GM19193 (cell line): ENCODE results near the gene GRAMD2B.

Experiments
- POLR2A ChIP-seq: IDR thresholded peaks from 4 replicates; pipeline ENCODE4 v1.6.1; 2011; ENCODE audit not compliant: insufficient read depth, insufficient read length; ENCODE audit errors: extremely low read depth

The GRAMD2B gene

GRCh38 chr5:126437721-126438120 is 14.5 kb downstream of the GRAMD2B start:
- TF ChIP-seq POLR2A, result no peak

GRCh38 chr5:126438267-126438666 is 15.1 kb downstream of the GRAMD2B start:
- TF ChIP-seq POLR2A, result no peak

- no peak for TF ChIP-seq POLR2A
Measured at GRCh38 chr5:126438868-126439267, 15.7 kb downstream of the GRAMD2B start.

- no peak for TF ChIP-seq POLR2A
Measured at GRCh38 chr5:126441230-126441629, 18.0 kb downstream of the GRAMD2B start.

- no peak for TF ChIP-seq POLR2A
Measured at GRCh38 chr5:126443374-126443851, 20.2 kb downstream of the GRAMD2B start.

GRCh38 chr5:126444137-126444536 is 20.9 kb downstream of the GRAMD2B start:
- TF ChIP-seq POLR2A, result no peak

GRCh38 chr5:126445502-126446174 is 22.4 kb downstream of the GRAMD2B start:
- TF ChIP-seq POLR2A, result no peak

GRCh38 chr5:126446498-126447224 is 23.5 kb downstream of the GRAMD2B start:
- TF ChIP-seq POLR2A, result no peak

- no peak for TF ChIP-seq POLR2A
Measured at GRCh38 chr5:126448720-126449119, 25.5 kb downstream of the GRAMD2B start.

- peak; percentile 30 for TF ChIP-seq POLR2A
Measured at GRCh38 chr5:126449751-126450271, 26.6 kb downstream of the GRAMD2B start.

GRCh38 chr5:126450346-126450745 is 27.1 kb downstream of the GRAMD2B start:
- TF ChIP-seq POLR2A, result no peak

GRCh38 chr5:126450907-126451306 is 27.7 kb downstream of the GRAMD2B start:
- no peak for TF ChIP-seq POLR2A

- no peak for TF ChIP-seq POLR2A
Measured at GRCh38 chr5:126452477-126452876, 29.3 kb downstream of the GRAMD2B start.

GRCh38 chr5:126454081-126454480 is 30.9 kb downstream of the GRAMD2B start:
- no peak for TF ChIP-seq POLR2A

GRCh38 chr5:126454535-126454934 is 31.3 kb downstream of the GRAMD2B start:
- TF ChIP-seq POLR2A, result no peak

GRCh38 chr5:126455264-126455663 is 32.1 kb downstream of the GRAMD2B start:
- TF ChIP-seq POLR2A, result no peak
